Cardiac muscle cell (in vitro differentiated cells and primary cell): Measurements from ENCODE around the gene BCAS3. TPM values are rescaled to one million over a fixed set of nuclear protein-coding genes. Genes with fewer than 3 reads are reported as not detected.

Source experiments
- DNase-seq, 2 donors: peaks; one replicate each; pipeline versions ENCODE4 v3.0.0 to v3.0.0-alpha.2; 2010 to 2017; ENCODE audit warnings: low read depth in 1 of 2, low spot score in 1 of 2
- H3K27ac ChIP-seq: fragments of 200-600 bp; sonication (generic); 2 replicates; pipeline ENCODE4 v1.5.1; 2016
- H3K27me3 ChIP-seq: fragments of 200-600 bp; sonication (generic); 2 replicates; pipeline ENCODE4 v1.6.0; 2016; ENCODE audit warnings: control low read depth
- H3K36me3 ChIP-seq: fragments of 200-600 bp; sonication (generic); 2 replicates; pipeline ENCODE4 v1.5.1; 2016; ENCODE audit warnings: control low read depth
- H3K4me1 ChIP-seq: fragments of 200-600 bp; sonication (generic); 2 replicates; pipeline ENCODE4 v1.8.1; 2017; ENCODE audit warnings: low read depth, mild to moderate bottlenecking, mixed run types
- H3K4me3 ChIP-seq: fragments of 200-600 bp; sonication (generic); 2 replicates; pipeline ENCODE4 v1.5.1; 2016; ENCODE audit warnings: mild to moderate bottlenecking
- H3K9me3 ChIP-seq: fragments of 200-600 bp; sonication (generic); 2 replicates; pipeline ENCODE4 v1.5.1; 2017; ENCODE audit warnings: low read depth, mild to moderate bottlenecking, control low read depth
- polyA plus RNA-seq: library from polyadenylated mRNA; unstranded; fragments of >200 nt; fragmentation: Nextera tagmentation; extraction: Ambion mirVana; gene quantifications from 2 replicates; pipeline ENCODE4 v1.2.1, GENCODE V29; 2016
- total RNA-seq: library from RNA; depleted of rRNA; stranded (reverse); fragments of >200 nt; gene quantifications from 2 replicates; pipeline ENCODE4 v1.2.3, GENCODE V29; 2016
- TF ChIP-seq, protein P1 (sequence below): IDR thresholded peaks from 2 replicates; pipeline ENCODE4 v1.5.1; 2012; ENCODE audit warnings: low read depth, mild to moderate bottlenecking, low read length

The BCAS3 gene
- total and polyA plus RNA-seq, 2 experiments from 2014 or later: 36.5 to 39.6 TPM

GRCh38 chr17:60908324-60908723 lies 230.7 kb downstream of the BCAS3 start:
- H3K4me1 ChIP-seq: peaks cover 21% of the 10 kb centered on the region
- TF ChIP-seq, protein P1, sequence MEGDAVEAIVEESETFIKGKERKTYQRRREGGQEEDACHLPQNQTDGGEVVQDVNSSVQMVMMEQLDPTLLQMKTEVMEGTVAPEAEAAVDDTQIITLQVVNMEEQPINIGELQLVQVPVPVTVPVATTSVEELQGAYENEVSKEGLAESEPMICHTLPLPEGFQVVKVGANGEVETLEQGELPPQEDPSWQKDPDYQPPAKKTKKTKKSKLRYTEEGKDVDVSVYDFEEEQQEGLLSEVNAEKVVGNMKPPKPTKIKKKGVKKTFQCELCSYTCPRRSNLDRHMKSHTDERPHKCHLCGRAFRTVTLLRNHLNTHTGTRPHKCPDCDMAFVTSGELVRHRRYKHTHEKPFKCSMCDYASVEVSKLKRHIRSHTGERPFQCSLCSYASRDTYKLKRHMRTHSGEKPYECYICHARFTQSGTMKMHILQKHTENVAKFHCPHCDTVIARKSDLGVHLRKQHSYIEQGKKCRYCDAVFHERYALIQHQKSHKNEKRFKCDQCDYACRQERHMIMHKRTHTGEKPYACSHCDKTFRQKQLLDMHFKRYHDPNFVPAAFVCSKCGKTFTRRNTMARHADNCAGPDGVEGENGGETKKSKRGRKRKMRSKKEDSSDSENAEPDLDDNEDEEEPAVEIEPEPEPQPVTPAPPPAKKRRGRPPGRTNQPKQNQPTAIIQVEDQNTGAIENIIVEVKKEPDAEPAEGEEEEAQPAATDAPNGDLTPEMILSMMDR: no peak
- peak in 1 of 2 donors; percentile 34 for DNase-seq

DNA sequence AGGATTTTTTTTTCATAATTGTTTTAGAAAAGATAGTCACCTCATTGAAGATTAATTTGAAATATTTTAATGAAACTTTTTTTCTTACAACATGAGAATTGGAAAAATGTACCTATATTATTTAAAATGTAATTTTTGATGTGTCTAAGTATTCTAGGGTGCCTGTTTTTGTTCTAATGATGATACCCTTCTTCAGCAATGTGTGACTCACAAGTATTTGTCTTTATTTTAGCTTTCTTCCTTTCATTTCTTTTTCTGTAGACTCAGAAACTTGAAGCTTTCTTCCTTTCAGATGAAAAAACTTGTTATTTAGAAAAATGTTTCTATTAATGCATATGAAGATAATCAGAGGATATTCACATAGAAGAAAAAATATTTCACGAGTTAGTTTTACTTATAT lies 231.8 kb downstream of the BCAS3 start:
- DNase-seq: no peak
- TF ChIP-seq, protein P1: no peak
- Histone ChIP-seq H3K36me3 (no peaks in the 10 kb centered on the region), H3K4me1 (peaks cover 21% of the 10 kb centered on the region), H3K4me3 (no peak overlapping the region), H3K27ac (peak overlapping the region; percentile 61), H3K27me3 (no peaks in the 10 kb centered on the region), H3K9me3 (no peaks in the 10 kb centered on the region)

More at GRCh38 chr17:60908324-60908723, 230.7 kb downstream of the BCAS3 start:
- Histone ChIP-seq H3K36me3 (no peaks in the 10 kb centered on the region), H3K27ac (peak overlapping the region; percentile 61), H3K27me3 (no peaks in the 10 kb centered on the region), H3K4me3 (no peak overlapping the region), H3K9me3 (no peaks in the 10 kb centered on the region)

GRCh38 chr17:60910415-60910814 lies 232.8 kb downstream of the BCAS3 start:
- Histone ChIP-seq H3K9me3 (no peaks in the 10 kb centered on the region), H3K4me1 (peaks cover 21% of the 10 kb centered on the region), H3K27ac (no peak overlapping the region), H3K27me3 (no peaks in the 10 kb centered on the region), H3K36me3 (no peaks in the 10 kb centered on the region), H3K4me3 (no peak overlapping the region)
- DNase-seq: no peak
- TF ChIP-seq, protein P1: no peak

DNA sequence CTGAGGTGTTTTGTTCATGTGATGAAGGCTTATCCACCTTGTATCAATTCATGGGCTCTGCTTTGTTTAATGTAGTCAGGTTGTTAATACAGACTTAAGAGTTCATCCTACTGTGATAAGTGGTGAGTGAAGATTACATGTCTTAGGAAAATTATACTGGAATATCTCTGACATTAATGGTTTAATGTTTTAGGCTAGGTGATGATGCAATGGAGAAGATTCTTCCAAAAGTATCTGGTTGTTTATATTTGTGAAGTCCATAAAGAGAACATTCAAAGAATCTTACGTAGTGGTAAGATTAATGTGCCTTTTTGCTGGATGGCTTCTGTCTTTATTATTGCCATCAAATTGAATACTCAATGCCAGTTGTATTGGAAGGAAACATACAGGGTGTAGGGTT lies 236.4 kb downstream of the BCAS3 start:
- Histone ChIP-seq H3K9me3 (peaks cover 2% of the 10 kb centered on the region), H3K27me3 (no peaks in the 10 kb centered on the region), H3K36me3 (peaks cover 2% of the 10 kb centered on the region), H3K4me3 (no peak overlapping the region), H3K4me1 (peaks cover under 1% of the 10 kb centered on the region), H3K27ac (no peak overlapping the region)
- TF ChIP-seq, protein P1: no peak
- DNase-seq: no peak

- Histone ChIP-seq H3K4me1 (no peaks in the 10 kb centered on the region), H3K9me3 (peaks cover 2% of the 10 kb centered on the region), H3K4me3 (no peak overlapping the region), H3K27ac (no peak overlapping the region), H3K36me3 (peaks cover 2% of the 10 kb centered on the region), H3K27me3 (no peaks in the 10 kb centered on the region)
- TF ChIP-seq, protein P1: no peak
- DNase-seq: no peak
Observed at GRCh38 chr17:60916043-60916442, 238.4 kb downstream of the BCAS3 start.

DNA sequence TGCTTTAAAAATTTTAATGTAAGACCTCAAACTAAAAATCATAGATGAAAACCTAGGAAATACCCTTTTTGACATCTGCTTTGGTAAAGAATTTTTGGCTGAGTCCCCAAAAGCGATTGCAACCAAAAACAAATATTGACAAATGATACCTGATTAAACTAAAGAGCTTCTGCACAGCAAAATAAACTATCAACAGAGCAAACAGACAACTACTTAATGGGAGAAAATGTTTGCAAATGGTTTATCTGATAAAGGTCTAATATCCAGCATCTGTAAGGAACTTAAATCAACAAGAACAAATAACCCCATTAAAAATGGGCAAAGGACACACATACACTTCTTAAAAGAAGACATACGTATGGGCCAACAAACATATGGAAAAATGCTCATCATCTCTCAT lies 242.5 kb downstream of the BCAS3 start:
- no peak overlapping the region for H3K4me3 ChIP-seq
- no peak overlapping the region for H3K27ac ChIP-seq
- peaks cover 4% of the 10 kb centered on the region for H3K36me3 ChIP-seq
- no peaks in the 10 kb centered on the region for H3K27me3 ChIP-seq
- peaks cover 2% of the 10 kb centered on the region for H3K9me3 ChIP-seq
- no peak for DNase-seq
- no peaks in the 10 kb centered on the region for H3K4me1 ChIP-seq
- TF ChIP-seq, protein P1: no peak
